ENCODE data around the gene DCDC2.
"Not testable (repeated sequence)": the region's sequence is repeated elsewhere in the genome, so short reads cannot be mapped to it uniquely, and the experiment has no call there.

DCDC2 gene

DNA sequence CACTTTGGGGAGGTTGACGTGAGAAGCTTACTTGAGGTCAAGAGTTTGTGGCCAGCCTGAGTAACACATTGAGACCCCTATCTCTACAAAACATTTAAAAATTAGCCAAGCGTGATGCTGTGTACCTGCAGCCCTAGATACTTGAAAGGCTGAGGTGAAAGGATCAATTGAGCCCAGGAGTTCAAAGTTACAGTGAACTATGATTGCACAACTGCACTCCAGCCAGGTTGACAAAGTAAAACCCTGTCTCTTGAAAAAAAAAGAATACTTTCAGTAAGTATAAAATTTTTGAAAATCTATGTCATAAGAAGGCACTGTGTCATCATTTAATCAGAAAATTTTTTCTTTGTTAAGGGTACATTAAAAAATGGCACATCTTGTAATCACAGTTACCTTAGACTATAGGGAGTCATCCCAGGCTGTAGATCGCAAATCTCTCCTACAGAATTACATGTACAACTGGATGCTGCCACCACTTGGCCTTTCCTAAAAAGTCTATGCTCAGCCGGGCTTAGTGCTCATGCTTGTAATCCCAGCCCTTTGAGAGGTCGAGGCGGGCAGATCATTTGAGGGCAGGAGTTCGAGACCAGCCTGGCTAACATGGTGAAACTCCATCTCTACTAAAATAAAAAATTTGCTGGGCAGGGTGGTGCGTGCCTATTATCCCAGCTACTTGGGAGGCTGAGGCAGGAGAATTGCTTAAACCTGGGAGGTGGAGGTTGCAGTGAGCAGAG is 27.8 kb upstream of the DCDC2 start:
- DNase-seq (ENCODE audit: low spot score in 2 of 2) (no peak), ATAC-seq (no peak)
- Mint-ChIP-seq H3K4me1 (no peaks in the 10 kb centered on the region), H3K9me3 (no peaks in the 10 kb centered on the region), H3K27ac (no peak overlapping the region), H3K4me3 (no peak overlapping the region), H3K36me3 (no peaks in the 10 kb centered on the region)

DNA sequence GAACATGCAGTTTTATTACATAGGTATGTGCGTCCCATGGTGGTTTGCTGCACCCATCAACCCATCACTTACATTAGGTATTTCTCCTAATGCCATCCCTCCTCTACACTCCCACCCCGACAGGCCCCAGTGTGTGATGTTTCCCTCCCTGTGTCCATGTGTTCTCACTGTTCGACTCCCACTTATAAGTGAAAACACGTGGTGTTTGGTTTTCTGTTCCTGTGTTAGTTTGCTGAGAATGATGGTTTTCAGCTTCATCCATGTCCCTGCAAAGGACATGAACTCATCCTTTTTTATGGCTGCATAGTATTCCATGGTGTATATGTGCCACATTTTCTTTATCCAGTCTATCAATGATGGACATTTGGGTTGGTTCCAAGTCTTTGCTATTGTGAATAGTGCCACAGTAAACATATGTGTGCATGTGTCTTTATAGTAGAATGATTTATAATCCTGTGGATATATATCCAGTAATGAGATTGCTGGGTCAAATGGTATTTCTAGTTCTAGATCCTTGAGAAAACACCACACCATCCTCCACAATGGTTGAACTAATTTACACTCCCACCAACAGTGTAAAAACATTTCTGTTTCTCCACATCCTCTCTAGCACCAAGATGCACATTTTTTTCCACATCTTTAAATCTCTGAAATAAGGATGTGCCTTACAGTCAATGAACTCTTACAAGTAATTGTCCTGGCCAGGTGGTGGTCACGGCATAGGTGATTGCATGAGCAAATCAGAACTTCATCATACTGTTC is 26.7 kb upstream of the DCDC2 start:
- H3K36me3 Mint-ChIP-seq; H3K4me1 Mint-ChIP-seq; H3K27ac Mint-ChIP-seq; DNase-seq (ENCODE audit: low spot score in 2 of 2); H3K4me3 Mint-ChIP-seq; ATAC-seq; H3K9me3 Mint-ChIP-seq: not testable (repeated sequence)

DNA sequence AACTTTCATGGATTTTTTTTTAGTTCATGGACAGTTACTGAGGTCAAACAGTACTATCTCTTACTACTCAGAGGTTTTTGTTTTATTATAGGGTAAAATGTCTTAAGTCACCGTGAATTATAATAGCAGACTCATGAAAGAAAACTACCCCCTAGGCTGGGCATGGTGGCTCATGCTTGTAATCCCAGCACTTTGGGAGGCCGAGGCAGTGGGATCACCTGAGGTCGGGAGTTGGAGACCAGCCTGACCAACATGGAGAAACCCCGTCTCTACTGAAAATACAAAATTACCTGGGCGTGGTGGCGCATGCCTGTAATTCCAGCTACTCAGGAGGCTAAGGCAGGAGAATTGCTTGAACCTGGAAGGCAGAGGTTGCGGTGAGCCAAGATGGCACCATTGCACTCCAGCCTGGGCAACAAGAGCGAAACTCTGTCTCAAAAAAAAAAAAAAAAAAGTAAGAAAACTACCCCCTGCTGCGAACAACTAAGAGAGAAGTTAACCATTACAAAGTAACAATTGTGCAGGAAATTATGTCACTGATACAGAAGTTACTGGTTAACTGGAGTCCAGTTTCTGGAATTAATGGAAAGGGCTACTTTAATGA is 25.1 kb upstream of the DCDC2 start:
- H3K4me3 Mint-ChIP-seq; H3K9me3 Mint-ChIP-seq; H3K27ac Mint-ChIP-seq; DNase-seq (ENCODE audit: low spot score in 2 of 2); H3K4me1 Mint-ChIP-seq; ATAC-seq; H3K36me3 Mint-ChIP-seq: not testable (repeated sequence)

DNA sequence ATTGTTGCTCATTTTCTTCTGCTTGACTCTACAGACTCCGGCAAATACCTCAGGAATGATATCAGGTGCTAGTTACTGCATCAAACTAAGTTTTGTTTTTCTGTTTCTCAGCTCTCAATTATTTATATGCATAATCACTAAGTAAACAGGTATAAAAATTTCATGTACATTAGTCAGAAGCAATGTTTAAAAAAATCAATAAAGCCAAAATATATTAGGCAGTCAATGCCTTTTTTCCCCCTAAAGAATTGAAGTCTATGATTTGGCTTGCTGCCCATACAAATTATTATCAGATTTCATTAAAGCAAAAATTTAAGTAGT is 24.3 kb upstream of the DCDC2 start:
- Mint-ChIP-seq H3K9me3 (no peaks in the 10 kb centered on the region), H3K4me3 (no peak overlapping the region), H3K27ac (no peak overlapping the region), H3K4me1 (no peaks in the 10 kb centered on the region), H3K36me3 (no peaks in the 10 kb centered on the region)
- ATAC-seq (no peak), DNase-seq (ENCODE audit: low spot score in 2 of 2) (no peak)

DNA sequence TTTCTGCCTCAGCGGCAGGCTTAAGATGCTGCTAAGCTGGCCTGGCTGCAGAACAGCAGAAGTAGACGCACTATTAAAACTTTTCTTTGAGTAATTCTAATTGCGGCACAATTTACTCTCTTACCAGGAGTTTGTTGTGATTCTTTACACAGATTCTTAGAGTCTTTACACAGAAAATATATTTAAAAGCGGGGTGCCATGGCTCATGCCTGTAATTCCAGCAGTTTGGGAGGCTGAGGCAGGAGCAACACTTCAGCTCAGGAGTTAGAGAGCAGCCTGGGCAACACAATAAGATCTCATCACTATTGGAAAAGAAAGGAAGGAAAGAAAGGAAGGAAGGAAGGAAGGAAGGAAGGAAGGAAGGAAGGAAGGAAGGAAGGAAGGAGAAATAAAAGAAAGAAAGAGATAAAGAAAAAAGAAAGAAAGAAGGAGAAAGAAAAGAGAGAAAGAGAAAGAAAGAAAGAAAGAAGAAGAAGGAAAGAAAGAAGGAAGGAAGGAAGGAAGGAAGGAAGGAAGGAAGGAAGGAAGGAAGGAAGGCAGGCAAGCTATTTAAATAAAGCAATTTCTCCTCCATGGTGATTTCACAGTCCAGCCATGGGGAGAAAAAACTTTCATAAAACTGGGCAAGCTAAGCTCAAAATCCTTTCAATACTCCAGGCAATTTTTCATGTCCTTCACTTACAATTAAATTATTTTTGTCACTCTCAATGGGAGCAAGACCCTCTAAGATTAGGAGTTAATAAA is 23.8 kb upstream of the DCDC2 start:
- Mint-ChIP-seq H3K4me1 (no peaks in the 10 kb centered on the region), H3K4me3 (no peak overlapping the region), H3K9me3 (no peaks in the 10 kb centered on the region), H3K36me3 (no peaks in the 10 kb centered on the region), H3K27ac (no peak overlapping the region)
- DNase-seq (ENCODE audit: low spot score in 2 of 2) = no peak
- no peak for ATAC-seq

DNA sequence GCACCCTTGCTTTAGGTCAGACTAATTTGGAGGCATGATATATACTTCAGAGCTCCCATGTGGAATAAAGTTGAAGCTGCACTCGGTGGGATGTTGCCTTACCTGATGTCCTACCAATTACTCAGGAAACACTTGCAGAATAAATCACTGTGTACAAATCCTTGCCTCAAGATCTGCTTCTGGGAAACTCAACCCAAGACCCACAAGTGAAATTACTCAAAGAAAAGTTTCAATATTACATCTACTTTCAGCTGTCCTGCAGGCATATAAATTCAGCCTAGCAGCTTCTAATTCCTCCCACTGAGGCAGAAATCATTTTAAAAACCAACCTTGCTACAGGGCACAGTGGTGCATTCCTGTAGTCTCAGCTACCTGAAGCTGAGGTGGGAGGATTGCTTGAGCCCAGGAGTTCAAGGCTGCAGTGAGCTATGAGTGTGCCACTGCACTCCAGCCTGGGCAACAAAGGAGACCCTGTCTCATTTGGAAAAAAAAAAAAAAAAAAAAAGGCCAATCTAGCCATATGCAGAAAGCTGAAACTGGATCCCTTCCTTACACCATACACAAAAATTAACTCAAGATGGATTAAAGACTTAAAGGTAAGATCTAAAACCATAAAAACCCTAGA is 20.7 kb upstream of the DCDC2 start:
- ATAC-seq (peak; percentile 16), DNase-seq (ENCODE audit: low spot score in 2 of 2) (no peak)
- Mint-ChIP-seq H3K27ac (no peak overlapping the region), H3K4me1 (no peaks in the 10 kb centered on the region), H3K9me3 (no peaks in the 10 kb centered on the region), H3K4me3 (no peak overlapping the region), H3K36me3 (no peaks in the 10 kb centered on the region)

DNA sequence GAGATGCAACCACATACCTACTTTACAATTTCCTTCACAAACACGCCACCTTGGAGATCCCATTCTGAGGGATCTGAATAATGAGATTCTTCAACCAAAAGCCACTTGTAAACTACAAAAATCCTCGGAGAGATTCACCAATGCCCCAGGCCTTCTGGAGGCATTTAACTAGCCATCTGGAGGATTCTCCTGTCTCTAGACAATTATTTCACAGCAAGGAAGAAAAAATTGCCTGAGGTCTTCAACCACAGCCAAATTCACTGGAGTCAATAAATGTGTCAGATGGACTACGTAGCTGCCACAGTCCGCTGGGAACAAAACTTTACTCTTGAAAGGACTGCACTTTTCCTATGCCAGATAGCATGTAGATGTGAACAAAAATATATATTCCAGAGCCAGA is 19.0 kb upstream of the DCDC2 start:
- Mint-ChIP-seq H3K27ac (no peak overlapping the region), H3K4me1 (no peaks in the 10 kb centered on the region), H3K36me3 (no peaks in the 10 kb centered on the region), H3K4me3 (no peak overlapping the region), H3K9me3 (no peaks in the 10 kb centered on the region)
- DNase-seq (ENCODE audit: low spot score in 2 of 2) (no peak), ATAC-seq (no peak)

DNA sequence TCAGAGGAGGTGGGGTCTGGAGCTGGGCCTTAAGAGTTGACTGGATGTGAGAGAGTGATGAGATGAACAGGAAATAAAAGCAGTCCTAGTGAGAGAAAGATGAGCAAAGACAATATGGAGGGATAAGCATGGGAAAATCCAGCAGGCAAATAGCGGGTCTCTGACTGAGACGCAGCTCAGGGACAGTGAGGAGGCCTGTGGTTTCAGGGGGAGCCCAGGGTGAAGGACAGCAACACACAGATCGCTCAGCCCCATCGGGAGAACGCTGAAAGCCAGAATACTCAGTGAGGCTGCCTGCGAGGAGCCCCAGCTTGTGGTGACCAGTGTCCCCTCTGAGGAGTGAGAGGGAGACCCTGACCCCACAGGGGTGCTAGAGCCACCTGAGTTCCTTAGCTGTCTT is 16.8 kb upstream of the DCDC2 start:
- Mint-ChIP-seq H3K9me3 (no peaks in the 10 kb centered on the region), H3K4me3 (no peak overlapping the region), H3K27ac (no peak overlapping the region), H3K4me1 (no peaks in the 10 kb centered on the region), H3K36me3 (no peaks in the 10 kb centered on the region)
- ATAC-seq (no peak), DNase-seq (ENCODE audit: low spot score in 2 of 2) (no peak)

DNA sequence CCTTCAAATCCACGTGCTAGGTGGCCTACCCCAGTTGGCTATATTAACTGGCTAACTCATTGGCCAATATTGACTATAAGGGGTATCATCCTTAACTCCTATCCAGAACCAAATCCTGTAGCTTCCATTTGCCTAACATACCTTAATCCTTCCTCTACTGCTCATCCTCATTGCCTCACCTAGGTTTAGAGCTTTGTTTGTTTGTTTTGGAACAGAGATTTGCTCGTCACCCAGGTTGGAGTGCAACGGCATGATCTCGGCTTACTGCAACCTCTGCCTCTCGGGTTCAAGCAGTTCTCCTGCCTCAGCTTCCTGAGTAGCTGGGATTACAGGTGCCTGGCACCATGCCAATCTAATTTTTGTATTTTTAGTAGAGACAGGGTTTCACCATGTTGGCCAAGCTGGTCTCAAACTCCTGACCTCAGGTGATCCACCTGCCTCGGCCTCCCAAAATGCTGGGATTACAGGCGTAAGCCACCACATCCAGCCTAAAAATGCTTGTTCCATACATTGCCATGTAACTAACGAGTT is 7.3 kb upstream of the DCDC2 start:
- not testable (repeated sequence) for DNase-seq (ENCODE audit: low spot score in 2 of 2); H3K4me3 Mint-ChIP-seq; H3K36me3 Mint-ChIP-seq; H3K27ac Mint-ChIP-seq; H3K9me3 Mint-ChIP-seq; H3K4me1 Mint-ChIP-seq; ATAC-seq

DNA sequence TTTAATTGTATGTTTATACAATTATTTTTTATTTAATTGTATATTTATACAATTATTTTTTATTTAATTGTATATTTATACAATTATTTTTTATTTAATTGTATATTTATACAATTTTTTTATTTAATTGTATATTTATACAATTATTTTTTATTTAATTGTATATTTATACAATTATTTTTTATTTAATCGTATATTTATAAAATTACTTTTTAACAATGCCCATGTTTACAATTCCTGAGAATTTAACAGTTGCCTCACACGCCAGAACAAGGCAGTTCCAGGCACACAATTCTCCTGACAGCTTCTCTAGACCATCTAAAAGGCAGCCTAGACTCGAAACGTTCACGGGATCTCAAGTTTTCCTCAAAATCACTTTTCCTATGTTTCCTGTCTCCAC is 4.5 kb upstream of the DCDC2 start:
- peaks cover 23% of the 10 kb centered on the region for H3K4me1 Mint-ChIP-seq
- not testable (repeated sequence) for ATAC-seq; H3K27ac Mint-ChIP-seq; H3K4me3 Mint-ChIP-seq; DNase-seq (ENCODE audit: low spot score in 2 of 2); H3K9me3 Mint-ChIP-seq; H3K36me3 Mint-ChIP-seq

DNA sequence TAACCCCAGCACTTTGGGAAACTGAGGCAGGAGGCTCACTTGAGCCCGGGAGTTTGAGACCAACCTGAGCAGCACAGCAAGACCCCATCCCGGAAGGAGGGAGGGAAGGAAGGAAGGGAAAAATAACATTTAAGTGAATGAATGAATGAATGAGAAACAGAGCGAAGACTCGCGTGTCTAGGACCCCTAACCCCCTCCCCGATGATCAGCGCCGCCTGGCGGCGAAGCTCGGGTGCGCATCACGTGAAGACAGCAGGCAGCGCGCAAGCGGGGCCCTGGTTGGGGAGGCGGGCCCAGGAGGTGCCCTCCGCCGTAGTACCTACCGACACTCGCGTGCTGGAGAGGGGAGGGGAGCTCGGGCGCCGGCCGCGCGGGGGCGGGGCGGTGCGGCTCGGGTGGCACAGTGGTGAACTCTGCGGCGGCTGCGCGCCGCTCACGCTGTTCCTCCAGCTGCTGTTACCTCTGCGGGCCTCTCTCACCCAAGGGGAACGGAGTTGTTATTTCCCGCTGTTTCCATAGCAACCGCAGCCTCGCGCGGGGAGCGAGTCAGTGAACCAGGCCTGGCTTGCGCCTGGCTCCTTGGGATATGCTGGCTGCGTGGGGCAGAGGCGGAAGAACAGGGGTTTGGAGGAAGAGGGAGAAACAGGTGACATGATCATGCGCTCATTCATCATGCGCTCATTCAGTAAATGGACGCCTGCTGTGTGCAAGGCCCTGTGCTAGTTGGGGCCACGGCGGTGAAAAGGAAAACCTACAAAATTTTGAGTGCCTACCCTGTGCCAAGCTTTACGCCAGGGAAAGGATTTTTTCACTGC is 2.0 kb upstream of the DCDC2 start:
- peaks cover 7% of the 10 kb centered on the region for H3K36me3 Mint-ChIP-seq
- H3K4me3 Mint-ChIP-seq = peak overlapping the region; percentile 59
- ATAC-seq (peak; percentile 87), DNase-seq (ENCODE audit: low spot score in 2 of 2) (peak; percentile 63 to 94)
- H3K9me3 Mint-ChIP-seq = no peaks in the 10 kb centered on the region
- H3K4me1 Mint-ChIP-seq = peaks cover 23% of the 10 kb centered on the region
- H3K27ac Mint-ChIP-seq = peak overlapping the region; percentile 50

DNA sequence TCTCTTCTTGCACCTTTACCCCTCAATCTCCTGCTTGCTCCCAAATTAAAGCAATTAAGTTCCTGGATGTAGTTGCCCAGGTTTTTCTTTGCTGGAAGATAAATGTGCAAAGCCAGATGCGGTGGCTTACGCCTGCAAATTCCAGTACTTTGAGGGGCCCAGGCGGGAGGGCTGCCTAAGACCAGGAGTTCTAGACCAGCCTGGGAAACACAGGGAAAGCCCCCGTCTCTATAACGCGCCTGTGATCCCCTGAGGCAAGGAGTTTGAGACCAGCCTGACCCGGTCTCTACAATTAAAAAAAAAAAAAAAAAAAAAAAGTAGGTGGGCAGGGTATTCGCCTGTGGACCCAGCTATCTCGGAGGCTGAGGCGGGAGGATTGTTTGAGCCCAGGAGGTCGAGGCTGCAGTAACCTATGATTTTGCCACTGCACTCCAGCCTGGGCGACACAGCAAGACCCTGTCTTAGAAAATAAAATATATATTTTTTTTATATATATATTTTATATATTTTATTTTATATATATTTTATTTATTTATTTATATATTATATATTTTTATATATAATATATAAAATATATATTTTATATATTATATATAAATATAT is 461 bp upstream of the DCDC2 start:
- H3K4me3 Mint-ChIP-seq = peak overlapping the region; percentile 75
- ATAC-seq (no peak), DNase-seq (ENCODE audit: low spot score in 2 of 2) (no peak)
- no peaks in the 10 kb centered on the region for H3K9me3 Mint-ChIP-seq
- peak overlapping the region; percentile 34 for H3K27ac Mint-ChIP-seq
- H3K36me3 Mint-ChIP-seq = peaks cover 7% of the 10 kb centered on the region
- peaks cover 23% of the 10 kb centered on the region for H3K4me1 Mint-ChIP-seq

DNA sequence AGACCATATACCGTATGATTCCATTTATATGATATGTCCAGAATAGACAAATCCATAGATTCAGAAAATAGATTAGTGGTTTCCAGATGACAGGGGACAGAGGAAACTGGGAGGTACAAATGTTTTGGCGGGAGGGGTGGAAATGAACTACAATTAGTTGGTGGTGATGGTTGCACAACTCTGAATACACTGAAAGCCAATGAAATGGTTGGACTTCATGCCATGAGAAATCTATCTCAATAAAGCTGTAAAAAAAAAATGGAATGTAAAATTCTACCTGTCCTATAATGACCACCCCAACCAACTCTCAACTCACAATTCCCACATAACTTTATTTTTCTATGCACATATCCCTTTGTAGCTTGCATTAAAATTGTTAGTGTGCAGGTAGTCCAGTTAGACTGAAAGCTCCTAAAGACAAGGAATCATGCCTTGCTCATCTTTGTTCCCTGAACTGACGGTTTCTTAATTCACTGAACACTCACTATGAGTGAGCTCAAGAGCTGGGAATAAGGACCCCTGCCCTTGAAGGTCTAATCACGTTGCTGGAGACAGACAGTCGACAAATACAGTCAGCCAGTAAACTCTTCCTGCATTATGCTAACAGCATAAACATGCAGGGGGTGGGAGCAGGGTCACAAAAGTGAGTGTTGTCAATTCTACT is 1.4 kb downstream of the DCDC2 start:
- Mint-ChIP-seq H3K9me3 (no peaks in the 10 kb centered on the region), H3K4me1 (peaks cover 23% of the 10 kb centered on the region), H3K27ac (no peak overlapping the region), H3K4me3 (no peak overlapping the region), H3K36me3 (peaks cover 7% of the 10 kb centered on the region)
- DNase-seq (ENCODE audit: low spot score in 2 of 2) = no peak
- ATAC-seq = no peak

DNA sequence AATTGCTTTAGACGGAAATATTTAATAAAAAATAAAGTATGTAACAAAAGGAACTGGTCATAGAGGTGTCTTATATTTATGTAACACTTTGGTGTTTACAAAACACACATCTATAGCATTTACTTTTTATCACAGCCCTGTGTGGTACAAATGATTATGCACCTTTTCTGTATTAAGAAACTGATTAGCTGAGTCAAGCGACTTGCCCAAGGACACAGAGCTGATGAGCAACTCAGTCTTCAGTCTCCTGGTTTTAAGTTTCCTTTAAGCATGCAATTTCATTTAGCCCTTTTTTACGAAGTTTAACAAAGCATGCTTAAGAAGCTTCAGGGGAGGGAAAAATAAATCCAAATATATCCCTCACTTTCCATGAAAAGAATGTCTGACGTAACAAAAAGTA is 2.5 kb downstream of the DCDC2 start:
- ATAC-seq (no peak), DNase-seq (ENCODE audit: low spot score in 2 of 2) (no peak)
- H3K4me3 Mint-ChIP-seq = no peak overlapping the region
- H3K9me3 Mint-ChIP-seq = no peaks in the 10 kb centered on the region
- H3K27ac Mint-ChIP-seq = no peak overlapping the region
- H3K4me1 Mint-ChIP-seq = peaks cover 22% of the 10 kb centered on the region
- H3K36me3 Mint-ChIP-seq = peaks cover 7% of the 10 kb centered on the region

All from stimulated activated effector memory CD8-positive, alpha-beta T cell treated with anti-CD3 and anti-CD28 coated beads, Interleukin-12 subunit alpha, Interleukin-12 subunit beta, amount 100 ng/mL, for 72 hours (primary cell).